ENCODE data around the gene NTN1. TPM values are rescaled to one million over a fixed set of nuclear protein-coding genes. Genes with fewer than 3 reads are reported as not detected.

The NTN1 gene
- total and polyA plus RNA-seq, 2 of the 13 experiments (the other 11 are each of a cell fraction or from before 2014, with no cell fraction given), result 0.04 to 0.05 TPM

GRCh38 chr17:9104370-9105041, 83.2 kb downstream of the NTN1 start:
- no peaks in the 10 kb centered on the region for H4K20me1 ChIP-seq (ENCODE audit: insufficient read depth, low read length)
- TF ChIP-seq MXD4 (CRISPR knock-in tag; IDR thresholded peaks at IDR 0.05) (no peak), RBM22 (optimal IDR thresholded peaks at IDR 0.05; ENCODE audit: low read length) (no peak), SRSF4 (IDR thresholded peaks at IDR 0.05; ENCODE audit: low read depth, low read length, poor library complexity, severe bottlenecking) (no peak), SRY (CRISPR knock-in tag; IDR thresholded peaks at IDR 0.05) (no peak), RFX5 (IDR thresholded peaks at IDR 0.05; ENCODE audit: low read depth, low read length) (no peak), MAFG (CRISPR knock-in tag; IDR thresholded peaks at IDR 0.05) (no peak), FIP1L1 (IDR thresholded peaks at IDR 0.05; ENCODE audit: borderline replicate concordance, insufficient read depth, low read depth, low read length) (no peak), ZBTB7B (CRISPR knock-in tag; IDR thresholded peaks at IDR 0.05) (no peak), SMAD9 (CRISPR knock-in tag; IDR thresholded peaks at IDR 0.05) (no peak), EHMT2 (IDR thresholded peaks at IDR 0.05; ENCODE audit: borderline replicate concordance, low read depth, low read length) (no peak), SCMH1 (CRISPR knock-in tag; IDR thresholded peaks at IDR 0.05; ENCODE audit: borderline replicate concordance) (no peak), ZNF230 (CRISPR knock-in tag; IDR thresholded peaks at IDR 0.05) (no peak), ERF (CRISPR knock-in tag; IDR thresholded peaks at IDR 0.05) (no peak), PRMT3 (CRISPR knock-in tag; IDR thresholded peaks at IDR 0.05; ENCODE audit: borderline replicate concordance, low read depth) (no peak), CSRNP2 (CRISPR knock-in tag; conservative IDR thresholded peaks at IDR 0.05; ENCODE audit: low read depth) (no peak), RXRB (CRISPR knock-in tag; IDR thresholded peaks at IDR 0.05; ENCODE audit: borderline replicate concordance) (no peak)
- H3K4me2 ChIP-seq (ENCODE audit: low read depth, low read length), result no peak overlapping the region
- H3K27me3 ChIP-seq (ENCODE audit: control insufficient read depth in 1 of 2, insufficient read depth in 2 of 2, low read length in 2 of 2), result peaks cover 0 to 27% of the 10 kb centered on the region in 2 experiments
- intact Hi-C loops (cut with micrococcal nuclease; ENCODE audit: unreplicated experiment) (no loop called here), in situ Hi-C loops (cut with HindIII; ENCODE audit: extremely low pct_ligation_motif_present, low pct_unique_long_range_greater_than_20kb) (no loop called here)
- H3K27ac ChIP-seq (ENCODE audit: extremely low read length, insufficient read depth, low read length), result no peak overlapping the region
- no peak for ATAC-seq
- no peaks in the 10 kb centered on the region for H3K4me1 ChIP-seq (ENCODE audit: insufficient read depth, low read length)
- 44% methylated on average over 6 of the region's 18 CpGs for WGBS (ENCODE audit: low lambda C conversion rate)
- FAIRE-seq, result no peak
- no peaks in the 10 kb centered on the region for H3K9me3 ChIP-seq (ENCODE audit: low read length)
- BruUV-seq (replicated peaks), result no TSS peak
- H2AFZ ChIP-seq (ENCODE audit: low read length), result no peak overlapping the region
- CTCF ChIA-PET (ENCODE audit: low intra/inter-chr PET ratio, low total read pairs), result no interaction called here
- H3K79me2 ChIP-seq (ENCODE audit: insufficient read depth, low read length), result no peaks in the 10 kb centered on the region
- POLR2A ChIA-PET, result no interaction called here
- H3K9ac ChIP-seq (ENCODE audit: insufficient read depth, low read depth, low read length), result no peak overlapping the region
- H3K4me3 ChIP-seq (replicated peaks in 1 of 3; ENCODE audit: insufficient read depth in 1 of 3, low read depth in 2 of 3, low read length in 3 of 3), result no peak overlapping the region
- no peak for DNase-seq (ENCODE audit: low spot score)
- H3K36me3 ChIP-seq (replicated peaks in 1 of 2; ENCODE audit: control insufficient read depth in 1 of 2, insufficient read depth in 2 of 2, low read length in 2 of 2), result no peaks in the 10 kb centered on the region

Measured in HepG2 (cell line).